Upper lobe of left lung (tissue), 6 donors: ENCODE data around the gene MAP1S. TPM values are rescaled to one million over a fixed set of nuclear protein-coding genes. Genes with fewer than 3 reads are reported as not detected.

Source experiments
- ATAC-seq, 2 donors: fragments of 200-7000 bp; cut with Tn5 transposase; one replicate each; pipeline ENCODE4 v1.9.1; 2022; ENCODE audit warnings: mild to moderate bottlenecking in 2 of 2, moderate library complexity in 2 of 2; ENCODE audit not compliant: low FRiP score in 2 of 2
- DNase-seq, 2 donors: peaks; one replicate each; pipeline ENCODE4 v3.0.0-alpha.2; 2019 to 2020
- H3K27ac ChIP-seq, 4 donors: fragments of 200-600 bp; sonication (generic); one replicate each; pipeline ENCODE4 v1.5.1; 2016 to 2019
- H3K27me3 ChIP-seq, 4 donors: fragments of 200-600 bp; sonication (generic); one replicate each; pipeline ENCODE4 v1.5.1; 2017 to 2019
- H3K36me3 ChIP-seq, 4 donors: fragments of 200-600 bp; sonication (generic); one replicate each; pipeline ENCODE4 v1.5.1; 2016 to 2019
- H3K4me1 ChIP-seq, 4 donors: fragments of 200-600 bp; sonication (generic); one replicate each; pipeline ENCODE4 v1.5.1; 2018 to 2019
- H3K4me3 ChIP-seq, 4 donors: fragments of 200-600 bp; sonication (generic); one replicate each; pipeline ENCODE4 v1.5.1; 2017 to 2019; ENCODE audit warnings: mild to moderate bottlenecking in 2 of 4, moderate library complexity in 1 of 4
- H3K9me3 ChIP-seq, 4 donors: fragments of 200-600 bp; sonication (generic); one replicate each; pipeline ENCODE4 v1.5.1; 2018 to 2019
- EP300 ChIP-seq, 4 donors: sonication (generic); formaldehyde crosslinking; IDR thresholded peaks; one replicate each; pipeline ENCODE4 v1.5.1; 2017; ENCODE audit warnings: antibody characterized with exemption in 4 of 4, control low read depth in 2 of 4
- POLR2A ChIP-seq, 4 donors: fragments of 450-650 bp; IDR thresholded peaks; one replicate each; pipeline ENCODE4 v1.5.1; 2016 to 2017; ENCODE audit warnings: antibody characterized with exemption in 4 of 4, mild to moderate bottlenecking in 2 of 4
- POLR2AphosphoS5 ChIP-seq, 2 donors: sonication (generic); formaldehyde crosslinking; IDR thresholded peaks; one replicate each; pipeline ENCODE4 v1.5.1; 2017; ENCODE audit warnings: antibody characterized with exemption in 2 of 2
- WGBS, 2 donors: methylation state at CpG; one replicate each; pipeline ENCODE4 v1.1.5; 2017 to 2018; 5-methylcytosine and 5-hydroxymethylcytosine counted together
- total RNA-seq, 6 donors: library from RNA; depleted of rRNA in 4 of 6; stranded (reverse); fragments of >200 nt in 4 of 6; gene quantifications; one replicate each; pipeline versions ENCODE4 v1.1.0 to v1.2.1, GENCODE V29; 2016 to 2021
- TF ChIP-seq, protein P1 (sequence below), 6 experiments: fragments of 450-650 bp in 4 of 6; fragments of 200-600 bp in 2 of 6; sonication (generic) in 2 of 6; IDR thresholded peaks; one replicate each; pipeline ENCODE4 v1.5.1; 2016 to 2019; ENCODE audit warnings: antibody characterized with exemption in 6 of 6
- donor health status: DM: no; HTN: no; CAD: no; lungs with moderate emphysema.
- donor health status: DM: no; HTN: yes; CAD: no; lungs with severe emphysema.

Gene MAP1S
- total RNA-seq, 6 donors from 2014 or later = 23.6 to 87.9 (median 63.7) TPM

DNA sequence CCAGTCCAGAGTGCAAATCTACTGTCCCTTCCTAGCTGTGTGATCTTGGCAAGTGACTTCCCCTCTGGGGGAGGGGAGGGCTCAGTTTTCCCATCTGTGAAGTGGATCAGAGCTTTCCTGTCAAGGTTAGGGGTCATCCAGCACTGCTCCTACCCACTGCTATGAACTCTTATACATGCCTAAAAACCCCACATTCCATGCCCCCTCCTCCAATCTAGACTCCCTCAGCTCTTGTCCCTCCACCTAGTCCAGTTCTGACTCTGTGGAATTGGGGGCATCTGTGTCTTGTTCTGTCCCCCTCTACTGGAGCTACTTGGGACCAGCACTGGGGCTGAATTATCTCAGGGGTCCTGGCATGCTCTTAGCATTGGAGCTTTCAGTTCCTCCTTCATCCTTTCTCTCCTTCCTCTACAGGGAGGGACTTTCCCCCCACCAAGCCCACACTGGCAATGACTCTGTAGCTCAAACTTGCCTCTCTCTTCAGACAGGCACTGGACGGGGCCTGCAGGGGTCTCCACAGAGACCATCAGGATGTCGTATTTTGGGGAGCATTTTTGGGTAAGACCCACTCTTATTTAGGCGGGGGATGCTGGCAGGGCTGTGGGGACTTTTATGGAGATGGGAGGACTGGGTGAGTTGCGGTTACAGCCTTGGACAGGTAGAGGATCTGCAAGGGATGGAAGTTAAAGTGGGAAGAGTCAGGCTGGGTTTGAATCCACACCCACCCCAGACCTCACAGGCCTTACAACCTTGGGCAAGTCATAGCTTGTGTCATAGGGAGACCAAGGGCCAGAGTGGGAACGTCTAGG is 35.6 kb downstream of the MAP1S start:
- H3K27ac ChIP-seq = no peak overlapping the region
- H3K27me3 ChIP-seq = no peaks in the 10 kb centered on the region
- H3K9me3 ChIP-seq = no peaks in the 10 kb centered on the region
- DNase-seq (no peak), ATAC-seq (no peak)
- WGBS, 2 donors = 75 to 82% methylated on average over 5 of the region's 5 CpGs
- peaks cover under 1 to 5% (median 4%) of the 10 kb centered on the region in 4 donors for H3K4me1 ChIP-seq
- TF ChIP-seq POLR2A (IDR thresholded peaks at IDR 0.05) (no peak), POLR2AphosphoS5 (IDR thresholded peaks at IDR 0.05) (no peak), EP300 (IDR thresholded peaks at IDR 0.05) (no peak)
- TF ChIP-seq, protein P1, sequence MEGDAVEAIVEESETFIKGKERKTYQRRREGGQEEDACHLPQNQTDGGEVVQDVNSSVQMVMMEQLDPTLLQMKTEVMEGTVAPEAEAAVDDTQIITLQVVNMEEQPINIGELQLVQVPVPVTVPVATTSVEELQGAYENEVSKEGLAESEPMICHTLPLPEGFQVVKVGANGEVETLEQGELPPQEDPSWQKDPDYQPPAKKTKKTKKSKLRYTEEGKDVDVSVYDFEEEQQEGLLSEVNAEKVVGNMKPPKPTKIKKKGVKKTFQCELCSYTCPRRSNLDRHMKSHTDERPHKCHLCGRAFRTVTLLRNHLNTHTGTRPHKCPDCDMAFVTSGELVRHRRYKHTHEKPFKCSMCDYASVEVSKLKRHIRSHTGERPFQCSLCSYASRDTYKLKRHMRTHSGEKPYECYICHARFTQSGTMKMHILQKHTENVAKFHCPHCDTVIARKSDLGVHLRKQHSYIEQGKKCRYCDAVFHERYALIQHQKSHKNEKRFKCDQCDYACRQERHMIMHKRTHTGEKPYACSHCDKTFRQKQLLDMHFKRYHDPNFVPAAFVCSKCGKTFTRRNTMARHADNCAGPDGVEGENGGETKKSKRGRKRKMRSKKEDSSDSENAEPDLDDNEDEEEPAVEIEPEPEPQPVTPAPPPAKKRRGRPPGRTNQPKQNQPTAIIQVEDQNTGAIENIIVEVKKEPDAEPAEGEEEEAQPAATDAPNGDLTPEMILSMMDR (IDR thresholded peaks at IDR 0.05) = no peak
- no peak overlapping the region for H3K4me3 ChIP-seq
- no peaks in the 10 kb centered on the region for H3K36me3 ChIP-seq

DNA sequence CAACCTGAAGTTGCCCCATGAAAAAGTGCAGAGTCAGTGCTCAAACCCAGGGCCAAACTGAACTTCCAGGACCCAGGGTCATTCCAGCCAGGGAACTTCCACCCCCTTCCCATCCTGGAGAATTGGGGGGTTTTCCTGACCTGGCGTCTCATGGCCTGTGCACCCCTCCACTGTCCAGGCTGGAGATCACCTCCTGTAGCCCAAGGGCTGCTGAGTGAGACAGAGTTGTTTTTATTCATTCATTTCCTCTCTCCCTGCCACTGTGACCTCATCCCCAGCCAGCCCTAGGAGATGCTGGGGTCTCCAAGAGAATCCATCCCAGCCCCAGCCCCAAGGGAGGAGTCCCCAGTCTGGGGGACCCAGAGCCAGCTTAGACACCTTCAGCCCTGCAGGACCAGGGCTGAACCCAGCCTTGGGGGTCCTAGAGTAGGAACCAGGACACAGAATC is 36.2 kb downstream of the MAP1S start:
- 75 to 84% methylated on average over 1 of the region's 1 CpG for WGBS, 2 donors

DNA sequence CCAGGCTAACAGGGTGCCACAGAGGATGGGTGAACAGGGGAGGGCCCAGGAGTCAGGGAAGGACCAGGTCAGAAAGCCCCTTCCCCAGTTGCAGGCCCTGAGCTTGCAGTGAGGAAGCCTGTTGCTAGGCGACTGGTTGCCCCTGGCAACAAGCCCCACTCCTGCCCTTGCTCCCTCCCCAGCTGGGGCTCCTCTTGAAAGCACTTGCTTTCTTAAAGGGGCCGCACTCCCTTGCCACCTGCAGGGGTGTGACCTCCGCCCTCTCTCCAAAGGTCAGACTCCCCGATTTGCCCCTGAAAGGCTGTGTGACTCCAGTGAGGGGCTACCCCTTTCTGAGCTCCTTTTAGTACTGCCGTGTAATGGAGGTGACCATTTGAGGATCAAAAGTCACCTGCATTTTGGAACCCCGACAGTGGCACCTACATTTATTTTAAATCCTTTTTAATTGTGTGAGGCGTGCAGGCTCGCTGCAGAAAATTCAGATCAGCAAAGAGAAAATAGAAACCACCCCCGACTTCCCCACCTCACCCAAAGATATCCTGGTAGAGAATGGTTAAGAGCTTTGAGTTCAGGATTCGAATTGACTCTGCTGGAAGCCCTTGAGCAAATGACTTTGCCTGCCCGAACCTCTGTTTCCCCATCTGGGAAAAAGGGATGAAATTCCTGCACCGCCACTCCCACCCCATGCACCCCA is 36.8 kb downstream of the MAP1S start:
- 66 to 69% methylated on average over 12 of the region's 12 CpGs for WGBS, 2 donors
- DNase-seq = no peak
- H3K27ac ChIP-seq = no peak overlapping the region
- no peaks in the 10 kb centered on the region for H3K36me3 ChIP-seq
- ATAC-seq = no peak
- H3K27me3 ChIP-seq = no peaks in the 10 kb centered on the region
- no peak for TF ChIP-seq EP300 (IDR thresholded peaks at IDR 0.05)
- TF ChIP-seq, protein P1 (IDR thresholded peaks at IDR 0.05) = no peak
- TF ChIP-seq POLR2AphosphoS5 (IDR thresholded peaks at IDR 0.05) = no peak
- no peak for TF ChIP-seq POLR2A (IDR thresholded peaks at IDR 0.05)
- no peak overlapping the region for H3K4me3 ChIP-seq
- H3K9me3 ChIP-seq = no peaks in the 10 kb centered on the region
- H3K4me1 ChIP-seq = peaks cover 0 to 5% (median 2%) of the 10 kb centered on the region in 4 donors

More for the DNA sequence above, 36.2 kb downstream of the MAP1S start:
- H3K4me3 ChIP-seq = no peak overlapping the region
- no peak overlapping the region for H3K27ac ChIP-seq
- no peaks in the 10 kb centered on the region for H3K27me3 ChIP-seq
- H3K36me3 ChIP-seq = no peaks in the 10 kb centered on the region
- ATAC-seq = no peak
- TF ChIP-seq EP300 (IDR thresholded peaks at IDR 0.05) = no peak
- TF ChIP-seq, protein P1 (IDR thresholded peaks at IDR 0.05) = no peak
- TF ChIP-seq POLR2AphosphoS5 (IDR thresholded peaks at IDR 0.05) = no peak
- TF ChIP-seq POLR2A (IDR thresholded peaks at IDR 0.05) = no peak
- DNase-seq = no peak
- H3K4me1 ChIP-seq = peaks cover 0 to 5% (median 2%) of the 10 kb centered on the region in 4 donors
- no peaks in the 10 kb centered on the region for H3K9me3 ChIP-seq

DNA sequence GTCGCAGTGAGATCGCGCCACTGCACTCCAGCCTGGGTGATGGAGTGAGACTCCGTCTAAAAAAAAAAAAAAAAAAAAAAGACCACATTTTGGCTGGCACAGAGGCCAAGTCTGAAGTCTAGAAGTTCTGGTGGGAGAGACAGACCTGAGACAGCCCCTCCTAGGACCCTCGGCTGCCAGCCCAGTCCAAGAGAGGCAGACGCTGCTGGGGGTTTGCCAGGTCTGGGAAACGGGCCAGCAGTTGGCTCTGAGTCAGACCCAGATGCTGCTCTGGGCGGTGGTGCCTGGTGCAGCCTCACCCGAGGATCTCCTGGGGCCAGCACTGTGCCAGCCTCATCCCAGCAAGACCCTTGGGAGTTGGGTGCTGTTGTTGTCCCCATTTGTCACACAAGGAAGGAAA is 37.8 kb downstream of the MAP1S start:
- Histone ChIP-seq H3K27me3 (no peaks in the 10 kb centered on the region), H3K9me3 (no peaks in the 10 kb centered on the region), H3K36me3 (no peaks in the 10 kb centered on the region), H3K4me3 (no peak overlapping the region), H3K27ac (no peak overlapping the region), H3K4me1 (peaks cover 0 to 5% (median 2%) of the 10 kb centered on the region in 4 donors)
- ATAC-seq (no peak), DNase-seq (peak in 1 of 2 donors; percentile 51)
- TF ChIP-seq EP300 (IDR thresholded peaks at IDR 0.05) (no peak), POLR2A (IDR thresholded peaks at IDR 0.05) (no peak), POLR2AphosphoS5 (IDR thresholded peaks at IDR 0.05) (no peak)
- TF ChIP-seq, protein P1 (IDR thresholded peaks at IDR 0.05) = no peak
- 26 to 40% methylated on average over 9 of the region's 9 CpGs for WGBS, 2 donors
